HG03196 (cell line): ENCODE results near the gene SEMA6C.
A peak's percentile ranks its signal among the peaks of the same experiment; 100 is the strongest.
"Not testable (repeated sequence)": the region's sequence is repeated elsewhere in the genome, so short reads cannot be mapped to it uniquely, and the experiment has no call there.

Experiments
- ATAC-seq: cut with Tn5 transposase; IDR thresholded peaks from one replicate; pipeline ENCODE4 v1.9.1; 2021; ENCODE audit not compliant: unreplicated experiment

The SEMA6C gene, protein sequence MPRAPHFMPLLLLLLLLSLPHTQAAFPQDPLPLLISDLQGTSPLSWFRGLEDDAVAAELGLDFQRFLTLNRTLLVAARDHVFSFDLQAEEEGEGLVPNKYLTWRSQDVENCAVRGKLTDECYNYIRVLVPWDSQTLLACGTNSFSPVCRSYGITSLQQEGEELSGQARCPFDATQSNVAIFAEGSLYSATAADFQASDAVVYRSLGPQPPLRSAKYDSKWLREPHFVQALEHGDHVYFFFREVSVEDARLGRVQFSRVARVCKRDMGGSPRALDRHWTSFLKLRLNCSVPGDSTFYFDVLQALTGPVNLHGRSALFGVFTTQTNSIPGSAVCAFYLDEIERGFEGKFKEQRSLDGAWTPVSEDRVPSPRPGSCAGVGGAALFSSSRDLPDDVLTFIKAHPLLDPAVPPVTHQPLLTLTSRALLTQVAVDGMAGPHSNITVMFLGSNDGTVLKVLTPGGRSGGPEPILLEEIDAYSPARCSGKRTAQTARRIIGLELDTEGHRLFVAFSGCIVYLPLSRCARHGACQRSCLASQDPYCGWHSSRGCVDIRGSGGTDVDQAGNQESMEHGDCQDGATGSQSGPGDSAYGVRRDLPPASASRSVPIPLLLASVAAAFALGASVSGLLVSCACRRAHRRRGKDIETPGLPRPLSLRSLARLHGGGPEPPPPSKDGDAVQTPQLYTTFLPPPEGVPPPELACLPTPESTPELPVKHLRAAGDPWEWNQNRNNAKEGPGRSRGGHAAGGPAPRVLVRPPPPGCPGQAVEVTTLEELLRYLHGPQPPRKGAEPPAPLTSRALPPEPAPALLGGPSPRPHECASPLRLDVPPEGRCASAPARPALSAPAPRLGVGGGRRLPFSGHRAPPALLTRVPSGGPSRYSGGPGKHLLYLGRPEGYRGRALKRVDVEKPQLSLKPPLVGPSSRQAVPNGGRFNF

DNA sequence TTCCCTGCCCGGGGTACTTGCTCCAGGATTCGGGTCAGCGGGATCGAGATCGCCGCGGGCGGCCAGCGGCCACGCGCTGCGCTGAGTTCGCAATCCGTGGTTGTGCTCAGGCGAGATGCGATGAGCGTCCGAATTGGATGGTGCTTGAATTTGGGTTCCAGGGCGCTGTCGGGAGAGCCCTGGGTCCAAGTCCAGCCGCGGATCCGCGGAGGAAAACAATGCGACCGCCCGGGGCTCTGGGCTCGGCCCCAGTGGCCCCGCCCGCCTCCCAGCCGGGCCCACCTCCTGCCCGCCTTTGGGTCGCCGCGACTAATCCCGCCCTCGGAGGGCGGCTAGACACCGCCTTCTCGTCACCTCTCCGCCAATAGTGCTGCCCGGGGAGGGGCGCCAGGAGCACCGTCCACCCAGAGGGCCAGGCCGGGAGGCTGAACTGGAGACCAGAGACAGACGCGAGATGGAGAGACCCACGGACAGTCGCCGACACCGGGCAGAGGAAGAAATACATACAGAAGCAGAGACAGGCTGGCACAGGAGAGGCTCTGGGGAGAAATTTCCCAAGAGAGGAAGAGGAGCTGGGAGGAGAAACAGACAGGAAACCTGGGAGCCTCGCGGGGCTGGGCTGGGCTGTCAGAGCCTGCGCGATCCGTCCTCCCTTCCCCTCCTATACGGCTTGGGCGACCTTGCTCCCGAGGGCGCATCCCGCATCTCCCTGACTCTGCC is at the start of gene SEMA6C:
Gene SEMA6C, minus strand, starts transcription at position 220 of the 720 bp plus-strand sequence. CDS start 4,010 bp downstream, outside the sequence.
- ATAC-seq: peak; percentile 95

DNA sequence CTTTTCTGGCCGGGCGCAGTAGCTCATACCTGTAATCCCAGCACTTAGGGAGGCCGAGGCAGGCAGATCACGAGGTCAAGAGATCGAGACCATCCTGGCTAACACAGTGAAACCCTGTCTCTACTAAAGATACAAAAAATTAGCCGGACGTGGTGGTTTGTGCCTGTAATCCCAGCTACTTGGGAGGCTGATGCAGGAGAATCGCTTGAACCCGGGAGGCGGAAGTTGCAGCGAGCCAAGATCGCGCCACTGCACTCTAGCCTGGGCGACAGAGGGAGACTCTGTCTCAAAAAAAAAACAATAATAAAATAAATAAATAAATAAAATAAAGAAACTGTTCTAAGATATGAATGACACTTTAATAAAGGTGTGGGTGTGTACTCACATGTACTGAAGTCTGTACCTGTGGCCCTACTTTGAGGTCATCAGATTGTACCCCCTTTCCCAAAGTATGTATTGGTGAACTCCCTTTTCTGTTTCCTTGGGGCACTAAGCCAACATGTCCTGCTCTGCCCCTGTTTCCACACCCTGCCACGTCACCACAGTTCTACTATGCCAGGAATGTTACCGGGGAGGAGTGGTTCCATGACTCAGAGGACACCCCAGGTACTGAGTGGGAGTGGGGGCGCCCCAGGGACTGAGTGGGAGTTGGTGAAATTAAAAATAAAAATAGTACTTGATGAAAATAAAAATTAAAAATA is 48.6 kb upstream of the SEMA6C start:
- ATAC-seq: not testable (repeated sequence)

DNA sequence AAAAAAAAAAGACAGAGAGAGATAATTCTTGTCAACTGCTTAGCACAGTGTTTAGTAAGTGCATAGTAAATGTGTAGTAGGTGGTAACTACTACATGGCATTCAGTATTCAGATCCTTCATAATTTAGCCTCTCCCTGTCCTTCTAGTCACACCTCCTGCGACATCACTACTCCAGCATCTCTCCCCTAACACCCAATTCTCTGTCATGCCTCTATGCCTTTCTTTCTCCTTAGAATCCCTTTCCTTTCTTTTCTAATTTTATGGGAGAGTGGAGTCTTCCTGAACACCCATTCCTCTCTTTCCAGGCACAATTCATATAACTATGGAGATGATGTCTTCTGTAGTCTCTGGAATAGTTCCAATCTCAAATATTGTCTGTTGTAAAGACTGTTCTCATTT is 47.4 kb upstream of the SEMA6C start:
- ATAC-seq: no peak

DNA sequence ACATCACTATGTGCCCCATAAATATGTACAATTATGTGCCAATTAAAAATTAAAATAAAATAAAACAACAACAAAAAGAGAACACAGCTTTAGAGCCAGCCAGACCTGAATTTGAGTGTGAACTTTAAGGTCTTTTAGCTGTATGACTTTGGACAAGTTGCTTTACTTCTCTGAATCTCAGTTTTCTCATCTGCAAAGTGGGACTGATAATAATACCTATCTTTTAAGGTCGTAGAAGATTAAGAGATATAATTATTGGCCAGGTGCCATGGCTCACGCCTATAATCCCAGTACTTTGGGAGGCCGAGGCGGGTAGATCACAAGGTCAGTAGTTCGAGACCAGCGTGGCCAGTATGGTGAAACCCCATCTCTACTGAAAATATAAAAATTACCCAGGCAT is 46.9 kb upstream of the SEMA6C start:
- no peak for ATAC-seq

DNA sequence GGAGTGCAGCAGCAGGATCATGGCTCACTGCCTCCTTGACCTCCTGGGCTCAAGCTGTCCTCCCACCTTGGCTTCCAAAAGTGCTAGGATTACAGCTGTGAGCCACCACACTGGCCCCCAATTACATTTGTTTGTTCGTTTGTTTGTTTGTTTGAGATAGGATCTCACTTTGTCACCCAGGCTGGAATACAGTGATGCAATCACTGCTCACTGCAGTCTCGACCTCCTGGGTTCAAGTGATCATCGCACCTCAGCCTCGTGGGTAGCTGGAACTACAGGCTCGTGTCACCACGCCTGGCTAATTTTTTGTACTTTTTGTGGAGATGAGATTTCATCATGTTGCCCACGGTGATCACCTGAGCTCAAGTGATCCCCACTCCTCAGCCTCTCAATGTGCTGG is 45.6 kb upstream of the SEMA6C start:
- ATAC-seq: no peak

DNA sequence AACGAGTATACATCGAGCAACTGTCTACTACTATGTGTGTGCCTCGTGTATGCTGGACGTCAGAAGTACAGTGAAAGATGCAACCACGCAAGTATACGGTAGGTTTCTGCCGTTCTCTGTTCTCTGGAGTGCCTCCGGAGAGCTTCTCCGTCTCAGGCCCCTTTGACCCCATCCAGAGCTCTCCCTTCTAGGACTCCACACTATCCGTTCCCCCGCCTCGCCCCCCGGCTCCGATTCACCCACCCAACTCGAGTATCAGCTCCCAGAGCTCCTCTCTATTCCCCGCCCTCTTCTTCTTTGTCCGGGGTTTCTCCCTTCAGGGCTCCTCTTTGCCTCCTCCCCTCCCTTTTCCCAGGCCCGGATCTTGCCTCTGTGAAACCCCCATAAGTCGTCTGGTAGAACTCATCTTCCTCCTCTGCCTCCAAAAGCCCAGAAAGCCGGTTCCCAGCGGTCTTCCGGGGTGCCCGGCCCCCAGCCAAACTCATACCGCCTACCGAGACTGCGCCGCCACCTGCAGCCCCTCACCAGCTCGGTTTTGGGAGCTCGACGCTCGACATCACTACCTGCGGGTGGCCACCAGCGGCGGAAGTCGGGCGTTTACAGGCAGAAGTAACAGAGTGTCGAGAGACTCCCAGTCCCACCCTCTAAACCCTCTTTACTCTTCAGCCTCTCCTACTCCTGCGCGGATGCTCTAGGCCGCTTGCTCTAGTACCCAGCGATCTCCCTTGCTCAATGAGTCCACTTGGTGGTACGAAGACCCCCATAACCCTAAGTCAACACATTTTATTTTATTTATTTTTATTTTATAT is 43.4 kb upstream of the SEMA6C start, which contains the start of gene VPS72:
Gene VPS72, minus strand, starts transcription at position 561 of the 809 bp plus-strand sequence. Its CDS starts 76 bp downstream, at position 485.
- peak; percentile 73 for ATAC-seq

DNA sequence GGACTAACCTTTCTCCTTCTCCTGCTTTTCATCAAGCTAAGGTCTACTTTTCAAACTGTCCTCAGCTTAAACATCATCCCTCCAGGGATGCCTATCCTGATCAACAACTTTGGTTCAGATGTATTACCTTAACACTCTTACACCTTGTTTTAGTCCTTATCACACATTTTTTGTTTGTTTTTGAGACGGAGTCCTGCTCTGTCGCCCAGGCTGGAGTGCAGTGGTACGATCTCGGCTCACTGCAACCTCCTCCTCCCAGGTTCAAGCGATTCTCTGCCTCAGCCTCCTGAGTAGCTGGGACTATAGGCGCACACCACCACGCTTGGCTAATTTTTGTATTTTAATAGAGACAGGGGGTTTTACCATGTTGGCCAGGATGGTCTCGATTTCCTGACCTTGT is 42.2 kb upstream of the SEMA6C start:
- ATAC-seq: not testable (repeated sequence)

DNA sequence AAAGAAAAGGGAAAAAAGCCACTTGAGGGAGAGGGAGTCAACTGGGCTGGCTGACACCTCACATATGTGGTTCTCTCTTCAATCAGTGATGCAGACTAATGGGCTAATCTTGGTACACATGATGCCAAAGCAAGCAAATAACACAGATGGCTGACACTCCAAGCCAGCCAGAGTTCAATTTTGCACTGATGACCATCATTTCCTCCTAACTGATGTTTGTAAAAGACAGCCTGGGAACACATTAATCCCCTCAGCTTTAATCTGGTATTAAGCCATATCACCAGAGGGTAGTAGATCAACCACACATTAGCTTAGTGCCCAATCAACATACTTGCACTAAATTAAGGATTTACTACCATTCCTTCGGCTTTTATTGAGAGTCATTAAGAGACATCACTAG is 40.8 kb upstream of the SEMA6C start:
- ATAC-seq: no peak

DNA sequence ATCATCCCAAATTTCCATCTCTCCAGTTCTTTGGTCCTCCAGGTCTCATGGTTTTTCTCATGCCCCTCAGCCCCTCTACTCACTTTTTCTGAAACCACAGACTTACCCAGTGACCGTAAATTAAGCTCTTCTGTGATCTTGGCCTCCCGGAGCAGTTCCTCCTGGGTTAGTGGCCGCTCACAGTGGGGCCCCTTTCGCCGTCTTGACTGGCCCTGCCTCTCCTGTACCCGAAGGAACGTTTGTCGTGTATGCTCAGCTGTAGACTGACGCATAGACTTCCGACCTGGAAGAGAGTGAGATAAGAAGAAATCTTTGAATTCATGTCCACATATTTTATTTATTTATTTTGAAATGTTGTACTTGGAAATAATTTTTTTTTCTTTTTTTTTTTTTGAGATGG is 37.8 kb upstream of the SEMA6C start:
- no peak for ATAC-seq

DNA sequence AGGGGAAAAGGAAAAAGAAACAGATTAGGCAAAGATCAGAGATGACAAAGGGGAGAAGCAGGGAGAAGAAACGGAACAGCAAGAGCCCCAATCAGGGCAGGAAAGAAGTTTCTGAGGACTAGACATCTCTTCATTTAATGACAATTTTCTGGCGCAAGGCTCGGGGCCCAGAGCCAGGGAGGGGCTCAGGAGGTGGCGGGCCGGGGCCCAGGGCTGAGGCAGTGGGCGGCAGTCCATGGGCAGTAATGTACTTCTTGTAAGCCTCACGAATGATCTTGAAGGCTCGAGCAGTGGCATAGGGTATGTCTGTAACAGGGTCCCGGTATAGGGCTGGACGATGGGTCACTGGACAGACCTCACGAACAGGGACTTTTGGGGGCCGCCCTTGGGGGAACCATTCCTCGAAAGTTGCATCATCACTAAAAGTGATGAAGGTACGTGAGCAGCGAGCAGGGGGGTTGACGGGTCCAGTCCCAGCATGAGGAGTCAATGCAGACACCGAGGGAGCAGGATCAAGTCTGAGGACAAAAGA is 30.1 kb upstream of the SEMA6C start:
- ATAC-seq: no peak

DNA sequence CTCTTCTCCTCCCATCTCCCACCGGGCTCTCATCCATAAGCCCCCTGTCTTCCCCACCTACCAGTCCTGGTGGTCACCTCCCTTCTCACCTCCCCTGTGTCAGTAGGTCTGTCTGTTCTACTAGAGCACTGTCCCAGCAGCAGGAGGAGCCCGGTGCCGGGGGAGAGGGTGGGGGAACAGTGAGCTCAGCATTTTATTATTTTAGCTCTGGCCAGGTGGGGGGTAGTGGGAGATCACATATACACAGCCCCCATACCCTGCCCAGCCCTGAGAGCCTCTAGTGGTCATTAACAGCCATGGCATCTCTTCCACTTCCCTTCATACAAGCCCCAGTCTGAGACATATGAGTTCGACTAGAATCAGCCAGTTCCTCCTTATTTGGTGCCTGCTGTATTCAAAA is 29.4 kb upstream of the SEMA6C start, which contains the start of gene TMOD4:
Gene TMOD4, minus strand, starts transcription at position 119 of the 400 bp plus-strand sequence. CDS start 1,106 bp downstream, outside the sequence.
- no peak for ATAC-seq

DNA sequence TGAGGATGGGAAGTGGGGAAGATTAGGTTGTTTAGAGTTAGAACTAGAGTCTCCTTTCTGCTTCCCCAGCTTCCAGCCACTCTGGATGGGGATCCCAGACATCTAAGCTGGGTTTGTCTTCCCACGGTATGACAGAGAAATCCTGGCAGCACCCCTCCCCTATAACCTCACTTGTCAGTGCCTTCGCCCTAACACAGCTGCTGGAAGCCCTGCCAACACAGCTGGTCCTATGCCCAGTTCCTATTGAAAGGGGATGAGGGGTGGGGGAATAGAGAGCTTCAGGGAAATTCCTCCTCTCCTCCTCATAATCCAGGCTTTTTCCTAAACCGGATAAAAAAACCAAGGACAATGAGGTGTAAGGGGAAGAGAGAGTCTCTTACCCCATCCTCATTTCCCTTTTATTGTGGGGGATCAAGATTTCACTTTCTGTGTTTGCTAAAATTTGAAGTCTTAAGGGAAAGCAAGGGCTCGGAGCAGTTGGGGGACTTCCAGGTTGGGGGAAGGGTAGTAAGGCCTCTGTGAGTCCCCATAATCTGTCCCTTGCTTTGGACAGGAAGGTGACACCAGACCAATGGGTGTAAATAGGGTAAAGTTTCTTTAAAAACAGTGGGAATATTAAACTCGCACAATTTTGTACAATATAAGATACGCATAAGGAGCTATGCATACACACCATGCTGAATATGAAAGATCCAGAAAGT is 28.8 kb upstream of the SEMA6C start:
- no peak for ATAC-seq

DNA sequence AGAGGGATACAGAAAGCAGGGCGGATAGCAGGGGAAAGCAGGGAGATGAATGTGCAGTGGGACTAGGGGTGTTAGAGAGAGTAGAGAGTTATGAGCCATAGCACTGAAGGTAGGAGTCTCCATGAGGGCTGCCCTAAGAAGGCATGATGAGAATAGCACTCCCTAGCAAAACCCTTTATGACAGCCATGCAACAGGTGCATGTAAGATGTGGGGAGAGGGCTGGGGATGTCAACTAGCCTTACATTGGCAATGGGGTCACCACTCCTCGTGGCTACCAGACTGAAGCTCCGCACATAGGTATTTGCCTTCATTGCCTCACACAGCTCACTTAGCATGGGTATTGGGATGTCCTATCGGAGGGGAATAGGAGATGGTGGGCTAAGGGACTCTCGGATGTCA is 24.8 kb upstream of the SEMA6C start:
- ATAC-seq: no peak

DNA sequence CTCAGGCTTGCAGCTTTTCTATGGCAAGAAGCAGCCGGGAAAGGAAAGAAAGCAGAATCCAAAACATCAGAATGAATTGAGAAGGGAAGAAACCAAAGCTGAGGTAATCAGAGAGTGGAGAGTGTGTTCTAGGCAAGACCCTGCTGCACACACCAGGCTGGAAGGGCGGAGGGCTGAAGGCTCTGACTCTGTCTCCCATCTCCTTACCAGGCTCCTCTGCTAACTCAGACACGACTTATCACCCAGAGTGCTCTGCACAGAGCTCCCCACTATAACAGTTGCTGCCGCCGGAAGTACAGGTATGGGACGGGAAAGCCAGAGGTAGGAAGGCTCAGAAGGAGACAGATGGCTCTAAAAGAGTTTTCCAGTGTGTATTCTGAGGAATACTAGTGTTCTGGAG is 20.7 kb upstream of the SEMA6C start:
- ATAC-seq: no peak

DNA sequence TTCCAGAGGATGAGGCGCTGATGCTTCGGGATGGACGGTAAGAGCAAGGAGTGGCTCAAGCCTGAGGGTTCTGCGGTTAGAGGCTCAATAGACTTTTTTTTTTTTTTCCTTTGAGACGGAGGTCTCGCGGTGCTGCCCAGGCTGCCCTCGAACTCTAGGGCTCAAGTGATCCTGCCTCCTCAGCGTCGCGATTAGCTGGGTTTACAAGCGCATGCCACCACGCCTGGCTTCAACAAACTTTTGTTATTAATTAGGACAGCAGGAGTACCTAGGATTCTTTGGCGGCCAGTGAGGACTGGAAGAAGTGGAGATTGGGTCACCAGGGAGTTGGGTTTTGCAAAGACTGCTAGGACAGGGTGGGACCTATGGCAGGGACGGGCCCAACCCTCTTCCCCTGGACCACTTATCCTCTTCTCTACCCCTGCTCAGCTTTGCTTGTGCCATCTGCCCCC is 20.1 kb upstream of the SEMA6C start:
- no peak for ATAC-seq

DNA sequence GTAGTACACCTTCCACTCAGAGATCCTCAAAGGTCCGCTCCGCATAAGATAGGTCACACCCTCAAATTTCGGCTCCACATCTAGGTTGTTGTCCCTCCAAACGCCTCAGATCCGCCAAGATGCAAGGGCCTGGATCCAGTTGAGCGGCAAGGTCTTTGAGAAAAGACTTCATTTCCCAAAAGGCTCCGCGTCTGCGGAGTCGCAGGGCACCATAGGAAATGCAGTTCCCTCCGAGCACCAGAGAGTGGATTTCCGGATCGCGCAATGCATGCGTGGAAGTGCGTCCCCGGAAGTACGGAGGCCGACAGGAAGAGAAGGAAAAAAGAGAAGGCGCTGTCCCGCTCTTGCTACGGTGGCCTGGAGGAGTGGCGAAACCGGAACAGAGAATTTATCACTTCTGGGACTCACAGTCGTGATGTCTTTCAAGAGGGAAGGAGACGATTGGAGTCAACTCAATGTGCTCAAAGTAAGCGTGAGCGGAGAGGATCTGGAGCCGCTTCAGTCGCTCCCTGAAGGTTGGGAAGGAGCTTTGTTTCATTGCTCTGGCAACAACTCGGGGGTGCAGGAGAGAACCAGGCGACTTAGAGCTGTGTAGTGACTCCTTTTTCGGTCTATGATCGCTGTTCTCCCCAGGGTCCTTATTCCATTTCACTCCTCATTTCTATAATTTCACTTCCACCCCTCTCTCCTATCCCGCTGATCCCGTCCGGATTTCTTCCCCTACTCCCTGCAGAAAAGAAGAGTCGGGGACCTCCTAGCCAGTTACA is 19.5 kb upstream of the SEMA6C start, which contains the start of the genes LYSMD1 and SCNM1:
Gene LYSMD1, minus strand, starts transcription at position 165 of the 767 bp plus-strand sequence. CDS start 644 bp downstream, outside the sequence.
Gene SCNM1, plus strand, starts transcription at position 407 of the 767 bp plus-strand sequence. Its CDS starts 9 bp downstream, at position 416.
- ATAC-seq: peak; percentile 83

DNA sequence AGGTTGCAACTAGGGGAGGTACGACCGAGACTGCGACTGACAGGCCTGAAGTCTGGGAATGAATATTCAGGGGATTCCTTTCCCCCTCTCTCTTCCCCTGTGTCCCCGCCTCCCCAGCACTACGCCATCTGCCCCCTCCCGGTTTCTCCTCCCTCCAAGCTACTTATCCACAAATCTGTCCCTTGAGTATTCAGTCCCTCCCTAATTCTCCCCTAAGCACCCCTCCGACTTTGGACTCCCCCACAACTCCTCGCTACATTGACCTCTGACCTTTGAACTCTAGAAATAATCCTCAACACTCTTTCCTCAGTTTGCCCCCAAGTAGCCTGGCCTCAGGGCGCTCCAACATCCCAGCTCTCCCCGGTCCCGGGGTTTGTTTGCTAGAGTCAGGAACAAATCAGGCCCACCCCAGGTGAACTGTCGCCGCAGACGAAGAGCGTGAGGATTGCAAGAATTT is 18.9 kb upstream of the SEMA6C start:
- ATAC-seq: no peak
